Measurements from ENCODE around the gene ILF3.

Gene ILF3

GRCh38 chr19:10737722-10738121 lies 83.6 kb downstream of the ILF3 start:
- no peak for DNase-seq

- no peak for DNase-seq
Measured at GRCh38 chr19:10740798-10741197, 86.7 kb downstream of the ILF3 start.

All from NCI-H1417 treated with DMSO at 0.1 percent for 48 hours (cell line).